ENCODE results near the gene GSTM1. TPM values are rescaled to one million over a fixed set of nuclear protein-coding genes. Genes with fewer than 3 reads are reported as not detected.

Gene GSTM1
- total and polyA plus RNA-seq, 2 of the 8 experiments (the other 6 are each of a cell fraction or from before 2014, with no cell fraction given): 16.7 to 42.5 TPM

- TF ChIP-seq, protein P1, sequence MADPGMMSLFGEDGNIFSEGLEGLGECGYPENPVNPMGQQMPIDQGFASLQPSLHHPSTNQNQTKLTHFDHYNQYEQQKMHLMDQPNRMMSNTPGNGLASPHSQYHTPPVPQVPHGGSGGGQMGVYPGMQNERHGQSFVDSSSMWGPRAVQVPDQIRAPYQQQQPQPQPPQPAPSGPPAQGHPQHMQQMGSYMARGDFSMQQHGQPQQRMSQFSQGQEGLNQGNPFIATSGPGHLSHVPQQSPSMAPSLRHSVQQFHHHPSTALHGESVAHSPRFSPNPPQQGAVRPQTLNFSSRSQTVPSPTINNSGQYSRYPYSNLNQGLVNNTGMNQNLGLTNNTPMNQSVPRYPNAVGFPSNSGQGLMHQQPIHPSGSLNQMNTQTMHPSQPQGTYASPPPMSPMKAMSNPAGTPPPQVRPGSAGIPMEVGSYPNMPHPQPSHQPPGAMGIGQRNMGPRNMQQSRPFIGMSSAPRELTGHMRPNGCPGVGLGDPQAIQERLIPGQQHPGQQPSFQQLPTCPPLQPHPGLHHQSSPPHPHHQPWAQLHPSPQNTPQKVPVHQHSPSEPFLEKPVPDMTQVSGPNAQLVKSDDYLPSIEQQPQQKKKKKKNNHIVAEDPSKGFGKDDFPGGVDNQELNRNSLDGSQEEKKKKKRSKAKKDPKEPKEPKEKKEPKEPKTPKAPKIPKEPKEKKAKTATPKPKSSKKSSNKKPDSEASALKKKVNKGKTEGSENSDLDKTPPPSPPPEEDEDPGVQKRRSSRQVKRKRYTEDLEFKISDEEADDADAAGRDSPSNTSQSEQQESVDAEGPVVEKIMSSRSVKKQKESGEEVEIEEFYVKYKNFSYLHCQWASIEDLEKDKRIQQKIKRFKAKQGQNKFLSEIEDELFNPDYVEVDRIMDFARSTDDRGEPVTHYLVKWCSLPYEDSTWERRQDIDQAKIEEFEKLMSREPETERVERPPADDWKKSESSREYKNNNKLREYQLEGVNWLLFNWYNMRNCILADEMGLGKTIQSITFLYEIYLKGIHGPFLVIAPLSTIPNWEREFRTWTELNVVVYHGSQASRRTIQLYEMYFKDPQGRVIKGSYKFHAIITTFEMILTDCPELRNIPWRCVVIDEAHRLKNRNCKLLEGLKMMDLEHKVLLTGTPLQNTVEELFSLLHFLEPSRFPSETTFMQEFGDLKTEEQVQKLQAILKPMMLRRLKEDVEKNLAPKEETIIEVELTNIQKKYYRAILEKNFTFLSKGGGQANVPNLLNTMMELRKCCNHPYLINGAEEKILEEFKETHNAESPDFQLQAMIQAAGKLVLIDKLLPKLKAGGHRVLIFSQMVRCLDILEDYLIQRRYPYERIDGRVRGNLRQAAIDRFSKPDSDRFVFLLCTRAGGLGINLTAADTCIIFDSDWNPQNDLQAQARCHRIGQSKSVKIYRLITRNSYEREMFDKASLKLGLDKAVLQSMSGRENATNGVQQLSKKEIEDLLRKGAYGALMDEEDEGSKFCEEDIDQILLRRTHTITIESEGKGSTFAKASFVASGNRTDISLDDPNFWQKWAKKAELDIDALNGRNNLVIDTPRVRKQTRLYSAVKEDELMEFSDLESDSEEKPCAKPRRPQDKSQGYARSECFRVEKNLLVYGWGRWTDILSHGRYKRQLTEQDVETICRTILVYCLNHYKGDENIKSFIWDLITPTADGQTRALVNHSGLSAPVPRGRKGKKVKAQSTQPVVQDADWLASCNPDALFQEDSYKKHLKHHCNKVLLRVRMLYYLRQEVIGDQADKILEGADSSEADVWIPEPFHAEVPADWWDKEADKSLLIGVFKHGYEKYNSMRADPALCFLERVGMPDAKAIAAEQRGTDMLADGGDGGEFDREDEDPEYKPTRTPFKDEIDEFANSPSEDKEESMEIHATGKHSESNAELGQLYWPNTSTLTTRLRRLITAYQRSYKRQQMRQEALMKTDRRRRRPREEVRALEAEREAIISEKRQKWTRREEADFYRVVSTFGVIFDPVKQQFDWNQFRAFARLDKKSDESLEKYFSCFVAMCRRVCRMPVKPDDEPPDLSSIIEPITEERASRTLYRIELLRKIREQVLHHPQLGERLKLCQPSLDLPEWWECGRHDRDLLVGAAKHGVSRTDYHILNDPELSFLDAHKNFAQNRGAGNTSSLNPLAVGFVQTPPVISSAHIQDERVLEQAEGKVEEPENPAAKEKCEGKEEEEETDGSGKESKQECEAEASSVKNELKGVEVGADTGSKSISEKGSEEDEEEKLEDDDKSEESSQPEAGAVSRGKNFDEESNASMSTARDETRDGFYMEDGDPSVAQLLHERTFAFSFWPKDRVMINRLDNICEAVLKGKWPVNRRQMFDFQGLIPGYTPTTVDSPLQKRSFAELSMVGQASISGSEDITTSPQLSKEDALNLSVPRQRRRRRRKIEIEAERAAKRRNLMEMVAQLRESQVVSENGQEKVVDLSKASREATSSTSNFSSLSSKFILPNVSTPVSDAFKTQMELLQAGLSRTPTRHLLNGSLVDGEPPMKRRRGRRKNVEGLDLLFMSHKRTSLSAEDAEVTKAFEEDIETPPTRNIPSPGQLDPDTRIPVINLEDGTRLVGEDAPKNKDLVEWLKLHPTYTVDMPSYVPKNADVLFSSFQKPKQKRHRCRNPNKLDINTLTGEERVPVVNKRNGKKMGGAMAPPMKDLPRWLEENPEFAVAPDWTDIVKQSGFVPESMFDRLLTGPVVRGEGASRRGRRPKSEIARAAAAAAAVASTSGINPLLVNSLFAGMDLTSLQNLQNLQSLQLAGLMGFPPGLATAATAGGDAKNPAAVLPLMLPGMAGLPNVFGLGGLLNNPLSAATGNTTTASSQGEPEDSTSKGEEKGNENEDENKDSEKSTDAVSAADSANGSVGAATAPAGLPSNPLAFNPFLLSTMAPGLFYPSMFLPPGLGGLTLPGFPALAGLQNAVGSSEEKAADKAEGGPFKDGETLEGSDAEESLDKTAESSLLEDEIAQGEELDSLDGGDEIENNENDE (IDR thresholded peaks at IDR 0.05; ENCODE audit: insufficient replicate concordance, low read length): no peak
- TF ChIP-seq ASH2L (IDR thresholded peaks at IDR 0.05; ENCODE audit: low read length): no peak
Measured at GRCh38 chr1:109718495-109718894, 30.9 kb downstream of the GSTM1 start (continued).
